GM19397 (cell line): ENCODE data around the gene SDK2.

Experiments
- ATAC-seq: cut with Tn5 transposase; IDR thresholded peaks from one replicate; pipeline ENCODE4 v1.9.1; 2021; ENCODE audit warnings: mild to moderate bottlenecking, moderate library complexity; ENCODE audit not compliant: unreplicated experiment

Gene SDK2

DNA sequence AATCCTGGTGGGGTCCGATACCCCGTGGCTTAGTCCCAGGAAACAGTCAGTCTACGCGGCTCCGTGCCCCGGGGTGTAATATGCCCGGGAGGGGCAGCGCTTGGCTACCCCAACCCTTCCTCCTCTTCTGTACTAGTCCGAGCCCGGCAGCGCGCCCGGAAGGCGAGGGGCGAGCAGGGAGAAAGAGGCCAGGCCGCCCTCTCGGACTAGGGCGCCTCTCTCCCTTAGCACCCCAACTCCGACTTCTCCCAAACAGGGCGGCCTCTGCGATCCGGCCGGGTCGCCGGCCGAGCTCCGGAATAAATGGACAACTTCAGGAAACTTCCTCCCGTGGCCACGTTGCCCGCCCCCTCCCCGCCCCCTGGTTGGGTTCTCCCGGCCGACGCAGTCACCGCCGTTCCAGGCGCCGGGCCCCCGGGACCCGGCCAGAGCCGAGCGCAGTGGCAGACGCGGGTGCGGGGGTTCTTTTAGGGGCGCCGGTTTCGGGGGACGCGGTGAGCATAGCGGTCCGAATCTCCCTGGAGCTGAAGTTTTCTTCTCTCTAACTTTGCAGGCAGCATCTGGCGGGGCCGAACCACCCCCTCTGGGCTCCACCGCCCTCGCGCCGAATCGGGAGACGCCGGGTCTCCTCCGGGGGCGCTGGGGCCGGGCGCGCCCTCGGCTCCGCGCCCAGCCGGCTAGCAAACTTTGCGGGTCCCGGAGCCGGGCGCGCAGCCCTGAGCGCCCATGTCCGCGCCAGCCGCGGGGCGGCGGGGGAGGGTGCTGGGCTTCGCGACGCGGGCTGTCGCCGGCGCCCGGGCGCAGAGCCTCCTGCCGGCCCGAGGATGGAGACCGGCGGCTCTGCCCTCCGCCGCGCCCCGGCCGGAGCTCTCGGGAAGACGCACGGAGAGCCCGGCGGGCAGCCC, at the start of gene SDK2:
SDK2 (minus strand) TSS at position 301 of the 905 bp plus-strand sequence. CDS start 357 bp downstream, outside the sequence.
- ATAC-seq, result no peak

GRCh38 chr17:73693071-73693470, 48.8 kb upstream of the SDK2 start:
- ATAC-seq, result no peak

GRCh38 chr17:73691321-73691766, 47.1 kb upstream of the SDK2 start:
- no peak for ATAC-seq

GRCh38 chr17:73690676-73691075, 46.4 kb upstream of the SDK2 start:
- ATAC-seq, result no peak

GRCh38 chr17:73689596-73690275, 45.5 kb upstream of the SDK2 start:
- no peak for ATAC-seq

- no peak for ATAC-seq
Measured at GRCh38 chr17:73686961-73687360, 42.7 kb upstream of the SDK2 start.

DNA sequence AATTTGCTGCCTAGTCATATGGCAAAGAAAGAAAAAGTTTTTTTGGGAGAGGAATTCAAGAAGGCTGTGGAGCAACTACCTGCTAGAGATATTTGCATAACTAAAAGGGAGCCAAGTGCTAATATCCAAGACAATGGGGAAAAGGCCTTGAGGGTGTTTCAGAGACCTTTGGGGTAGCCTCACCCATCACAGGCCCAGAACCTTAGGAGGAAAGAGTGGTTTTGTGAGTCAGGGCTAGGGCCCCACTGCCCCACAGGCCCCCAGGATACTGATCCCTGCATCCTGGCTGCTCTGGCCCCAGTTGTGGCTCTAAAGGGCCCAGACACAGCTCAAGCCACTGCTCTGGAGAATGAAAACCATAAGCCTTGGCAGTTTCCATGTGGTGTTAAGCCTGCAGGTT, 41.9 kb upstream of the SDK2 start:
- ATAC-seq, result no peak

- no peak for ATAC-seq
Measured at GRCh38 chr17:73684183-73684582, 39.9 kb upstream of the SDK2 start.

DNA sequence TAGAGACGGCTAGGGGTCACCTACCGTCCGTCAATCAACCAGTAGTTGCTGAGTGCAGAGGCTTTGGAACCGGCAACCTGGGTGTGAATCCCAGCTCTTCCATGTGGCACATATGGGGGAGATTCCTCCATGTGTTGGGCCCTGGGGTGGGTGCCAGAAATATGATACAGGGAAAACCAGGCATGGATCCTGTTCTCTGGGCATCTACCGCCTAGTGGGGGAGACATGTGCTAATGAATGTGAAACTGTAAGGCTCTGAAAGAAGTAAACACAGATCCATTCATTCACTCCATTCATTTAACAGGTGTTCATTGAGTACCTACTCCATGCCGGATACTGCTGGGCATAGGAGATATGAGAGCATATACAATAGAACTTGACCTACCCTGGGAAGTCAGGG, 39.5 kb upstream of the SDK2 start:
- ATAC-seq, result no peak

GRCh38 chr17:73681946-73682345, 37.7 kb upstream of the SDK2 start:
- no peak for ATAC-seq

GRCh38 chr17:73679476-73679875, 35.2 kb upstream of the SDK2 start:
- ATAC-seq, result no peak

- no peak for ATAC-seq
Measured at GRCh38 chr17:73678999-73679398, 34.8 kb upstream of the SDK2 start.

- no peak for ATAC-seq
Measured at GRCh38 chr17:73669771-73670170, 25.5 kb upstream of the SDK2 start.

DNA sequence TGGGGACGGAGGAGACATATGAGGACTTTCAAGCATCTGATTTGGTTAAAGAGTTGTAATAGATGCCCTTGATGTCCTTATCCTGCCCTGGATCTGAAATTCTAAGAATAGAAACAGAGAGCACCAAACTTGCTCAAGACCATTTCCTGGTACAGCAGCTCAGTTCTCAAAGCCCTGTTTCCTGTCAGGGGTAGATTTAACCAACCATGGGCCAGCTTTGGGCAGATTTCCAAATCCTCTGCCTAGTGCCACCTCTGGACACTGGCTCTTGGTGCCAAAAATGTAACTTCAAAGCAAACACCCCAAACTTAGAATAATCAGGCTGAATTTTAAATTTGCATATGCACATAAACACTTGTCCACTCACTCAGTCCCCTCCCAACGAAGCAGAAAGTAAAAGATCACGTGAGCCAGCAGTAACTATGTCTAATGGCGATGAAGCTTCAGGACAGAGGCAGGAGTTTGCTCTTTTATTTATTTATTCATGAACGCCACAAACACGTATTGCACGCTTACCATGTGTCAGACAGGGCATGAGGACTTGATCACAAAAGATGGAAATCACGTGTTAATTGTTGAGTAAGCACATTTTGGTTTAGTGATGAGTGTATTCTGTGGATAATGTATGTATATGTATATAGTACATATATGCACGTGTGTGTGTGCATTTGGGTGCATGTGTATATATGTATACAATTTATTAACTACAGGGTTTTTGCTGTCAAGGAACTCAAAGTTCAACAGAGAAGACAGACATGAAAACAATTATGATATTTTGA, 23.1 kb upstream of the SDK2 start:
- no peak for ATAC-seq

GRCh38 chr17:73663614-73664013, 19.4 kb upstream of the SDK2 start:
- no peak for ATAC-seq

- ATAC-seq, result no peak
Measured at GRCh38 chr17:73660366-73660765, 16.1 kb upstream of the SDK2 start.

DNA sequence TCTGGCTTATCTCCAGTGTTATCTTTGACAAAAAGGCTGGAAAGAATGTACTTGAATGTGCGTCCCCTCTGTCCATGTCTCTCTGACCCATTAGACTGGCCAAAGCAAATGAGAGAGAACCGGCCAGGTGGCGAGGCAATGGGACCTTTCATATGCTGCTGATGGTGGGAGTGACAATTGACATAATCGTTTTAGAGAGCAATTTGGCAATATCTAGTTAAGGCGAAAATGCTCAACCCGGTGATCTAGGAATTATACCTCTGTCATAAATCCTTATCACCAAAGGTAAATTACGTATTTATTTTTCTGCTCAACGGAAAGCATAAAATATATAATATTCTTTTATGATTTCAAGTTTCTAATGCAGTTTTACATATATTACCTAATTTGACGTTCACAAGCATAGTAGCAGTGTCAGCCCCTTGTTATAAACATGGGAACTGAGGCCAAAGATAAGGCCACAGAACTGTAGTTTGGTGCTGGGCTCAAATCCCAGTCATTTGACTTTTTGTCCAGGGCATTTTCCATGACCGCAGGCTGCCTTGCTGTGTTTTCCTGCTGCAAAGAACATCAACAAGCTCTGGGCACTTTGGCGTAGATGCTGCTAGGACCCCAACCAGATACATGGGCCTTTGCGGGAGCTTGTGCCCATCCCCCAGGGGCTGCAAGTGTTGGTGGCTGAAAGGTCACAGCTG, 14.7 kb upstream of the SDK2 start:
- no peak for ATAC-seq

GRCh38 chr17:73657473-73658116, 13.3 kb upstream of the SDK2 start:
- ATAC-seq, result no peak

- ATAC-seq, result no peak
Measured at GRCh38 chr17:73654241-73654640, 10.0 kb upstream of the SDK2 start.

DNA sequence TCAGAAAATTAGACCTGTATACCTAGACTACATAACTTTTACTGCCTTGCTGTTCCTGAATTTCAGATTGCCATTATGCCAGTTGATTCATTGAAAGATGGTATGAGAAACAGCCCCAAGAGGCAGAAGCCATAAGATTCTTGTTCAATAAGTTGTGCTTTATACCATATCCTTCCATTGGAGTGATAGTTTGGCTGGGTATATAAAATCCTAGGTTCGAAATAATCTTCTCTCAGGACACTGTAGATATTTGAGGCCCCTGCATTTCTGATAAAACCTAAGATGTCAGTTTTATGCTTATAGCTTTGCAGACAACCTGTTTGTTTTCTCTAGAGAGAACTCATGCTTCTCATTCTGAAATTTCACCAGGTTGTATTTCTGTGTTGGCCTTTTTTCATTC, 9.6 kb upstream of the SDK2 start:
- ATAC-seq, result no peak
